ENCODE data around the gene OGN.

GRCh38 chr9:92435263-92435662 is 30.9 kb upstream of the OGN start:
- no peak for TF ChIP-seq CTCF (IDR thresholded peaks at IDR 0.05; ENCODE audit: low read depth, low read length, poor library complexity, severe bottlenecking)
- TF ChIP-seq EZH2phosphoT487 (IDR thresholded peaks at IDR 0.05; ENCODE audit: borderline replicate concordance, low read length), result no peak

Measured in DOHH2 (cell line).